Endothelial cell of umbilical vein (primary cell): Measurements from ENCODE around the gene ASTN1. TPM values are rescaled to one million over a fixed set of nuclear protein-coding genes. Genes with fewer than 3 reads are reported as not detected.

ENCODE experiments used
- BruUV-seq: library from RNA; stranded (reverse); fragments of 400-500 nt; replicated peaks from 2 replicates; lab custom pipeline; 2021; lab: Mats Ljungman, UMichigan
- CTCF ChIA-PET: fragments of 300-600, 350-600 bp; sonication (Branson Sonifier 250); formaldehyde crosslinking; loops from one replicate; lab custom pipeline; 2021; ENCODE audit warnings: antibody characterized with exemption, inconsistent platforms; lab: Charles Lee
- POLR2A ChIA-PET: fragments of 300-600, 350-600 bp; sonication (Branson Sonifier 250); formaldehyde crosslinking; loops from one replicate; lab custom pipeline; 2021; ENCODE audit warnings: antibody characterized with exemption, inconsistent platforms; lab: Charles Lee
- DNase-seq: peaks from one replicate; pipeline ENCODE4 v3.0.0-alpha.2; 2011; ENCODE audit warnings: low read depth, low spot score
- FAIRE-seq: peaks from 2 replicates; lab custom pipeline; 2011; peaks lifted over from hg19 to GRCh38; lab: Jason Lieb, UNC
- H2AFZ ChIP-seq: 2 replicates; pipeline ENCODE4 v1.6.0; 2012; ENCODE audit warnings: low read depth, low read length, control low read depth, inconsistent platforms
- H3K27ac ChIP-seq: 2 replicates; pipeline ENCODE4 v1.5.1; 2011; ENCODE audit warnings: low read depth, mild to moderate bottlenecking, control low read depth, low read length, moderate library complexity; ENCODE audit not compliant: insufficient read depth
- H3K27me3 ChIP-seq, 2 experiments: 2 replicates each; pipeline versions ENCODE4 v1.6.0 to v1.6.1; 2011; ENCODE audit warnings: low read length in 2 of 2, mixed read lengths in 1 of 2; ENCODE audit not compliant: control insufficient read depth in 2 of 2, insufficient read depth in 2 of 2
- H3K36me3 ChIP-seq, 2 experiments: 2 replicates in 1 of 2; 3 replicates in 1 of 2; pipeline ENCODE4 v1.5.1; 2011; ENCODE audit warnings: low read length in 2 of 2, mild to moderate bottlenecking in 1 of 2, moderate library complexity in 1 of 2; ENCODE audit not compliant: control insufficient read depth in 2 of 2, insufficient read depth in 2 of 2; ENCODE audit errors: extremely low read depth in 1 of 2
- H3K4me1 ChIP-seq: 3 replicates; pipeline ENCODE4 v1.5.1; 2011; ENCODE audit warnings: mild to moderate bottlenecking, low read length; ENCODE audit not compliant: control insufficient read depth, insufficient read depth; ENCODE audit errors: extremely low read depth
- H3K4me2 ChIP-seq: 2 replicates; pipeline ENCODE4 v1.6.1; 2011; ENCODE audit warnings: low read length, control low read depth, mixed read lengths; ENCODE audit not compliant: insufficient read depth
- H3K4me3 ChIP-seq, 3 experiments: fragments of 200-600 bp in 1 of 3; sonication (generic), shearing (Covaris generic) in 1 of 3; replicated peaks in 1 of 3; 2 replicates each; pipeline ENCODE4 v1.5.1; 2011 to 2016; ENCODE audit warnings: control low read depth in 3 of 3, low read length in 3 of 3, mild to moderate bottlenecking in 2 of 3, inconsistent platforms in 1 of 3, low read depth in 1 of 3, moderate library complexity in 1 of 3; ENCODE audit not compliant: insufficient read depth in 1 of 3
- H3K79me2 ChIP-seq: 2 replicates; pipeline ENCODE4 v1.6.0; 2012; ENCODE audit warnings: low read length, inconsistent platforms; ENCODE audit not compliant: control insufficient read depth, insufficient read depth
- H3K9ac ChIP-seq: replicated peaks from 2 replicates; pipeline ENCODE3; 2011; ENCODE audit warnings: low read length, control low read depth; ENCODE audit not compliant: insufficient read depth; ENCODE audit errors: extremely low read depth
- H3K9me1 ChIP-seq: replicated peaks from 3 replicates; pipeline ENCODE4 v1.6.0; 2011; ENCODE audit warnings: mild to moderate bottlenecking, low read length; ENCODE audit not compliant: control insufficient read depth, insufficient read depth; ENCODE audit errors: extremely low read depth
- H3K9me3 ChIP-seq: replicated peaks from 2 replicates; pipeline ENCODE4 v1.5.1; 2012; ENCODE audit warnings: low read length, inconsistent platforms; ENCODE audit not compliant: control insufficient read depth, insufficient read depth
- H4K20me1 ChIP-seq: replicated peaks from 2 replicates; pipeline ENCODE3; 2011; ENCODE audit warnings: mild to moderate bottlenecking, low read length; ENCODE audit not compliant: control insufficient read depth, insufficient read depth; ENCODE audit errors: extremely low read depth
- CTCF ChIP-seq, 2 donors: IDR thresholded peaks; 1 replicate in 1 of 2; 2 replicates in 1 of 2; pipeline ENCODE4 v1.5.1; 2011; ENCODE audit warnings: low read length in 2 of 2, mild to moderate bottlenecking in 2 of 2, moderate library complexity in 2 of 2, control low read depth in 1 of 2, inconsistent platforms in 1 of 2, low read depth in 1 of 2; ENCODE audit not compliant: insufficient read depth in 1 of 2; ENCODE audit errors: extremely low read depth in 1 of 2
- EZH2 ChIP-seq: IDR thresholded peaks from 2 replicates; pipeline ENCODE4 v1.6.1; 2012; ENCODE audit warnings: borderline replicate concordance, low read depth, mild to moderate bottlenecking, moderate library complexity, low read length, inconsistent platforms; ENCODE audit not compliant: severe bottlenecking
- FOS ChIP-seq: IDR thresholded peaks from 2 replicates; pipeline ENCODE4 v1.6.1; 2011; ENCODE audit warnings: mild to moderate bottlenecking, low read length, moderate library complexity, borderline replicate concordance; ENCODE audit not compliant: insufficient read depth
- GATA2 ChIP-seq: IDR thresholded peaks from 2 replicates; pipeline ENCODE4 v1.7.0; 2011; ENCODE audit warnings: low read depth, mild to moderate bottlenecking, moderate library complexity, mixed read lengths, low read length; ENCODE audit not compliant: insufficient read length, insufficient read depth
- JUN ChIP-seq: IDR thresholded peaks from 2 replicates; pipeline ENCODE4 v1.6.1; 2011; ENCODE audit warnings: borderline replicate concordance, low read depth; ENCODE audit not compliant: insufficient read length, insufficient read depth
- POLR2A ChIP-seq: IDR thresholded peaks from 2 replicates; pipeline ENCODE4 v1.6.1; 2012; ENCODE audit warnings: low read depth, mild to moderate bottlenecking, control low read depth, low read length
- dilution Hi-C: fragments of 300-500 bp; cut with MboI; formaldehyde crosslinking; loops from one replicate; pipeline ENCODE4 v1.15.0; 2019; ENCODE audit warnings: low sequenced_read_pairs; ENCODE audit not compliant: extremely low pct_ligation_motif_present
- intact Hi-C: fragments of 100-400 bp; cut with micrococcal nuclease; formaldehyde crosslinking; loops from one replicate; pipeline ENCODE4 v1.10.0; 2022
- polyA plus RNA-seq, 4 experiments: library from polyadenylated mRNA; depleted of rRNA in 3 of 4; stranded (reverse) in 3 of 4; unstranded in 1 of 4; fragments of >200 nt; gene quantifications; 2 replicates each; pipeline versions ENCODE4 v1.2.1 to v1.2.3, GENCODE V29; 2011 to 2012; ENCODE audit warnings: missing spikeins in 1 of 4
- total RNA-seq: library from RNA; stranded (reverse); gene quantifications from 2 replicates; pipeline ENCODE4 v1.2.3, GENCODE V29; 2021

The ASTN1 gene
- total and polyA plus RNA-seq, 2 donors (not counting 3 experiments of a cell fraction or from before 2014, with no cell fraction given), result 0.04 TPM; not detected in 1

DNA sequence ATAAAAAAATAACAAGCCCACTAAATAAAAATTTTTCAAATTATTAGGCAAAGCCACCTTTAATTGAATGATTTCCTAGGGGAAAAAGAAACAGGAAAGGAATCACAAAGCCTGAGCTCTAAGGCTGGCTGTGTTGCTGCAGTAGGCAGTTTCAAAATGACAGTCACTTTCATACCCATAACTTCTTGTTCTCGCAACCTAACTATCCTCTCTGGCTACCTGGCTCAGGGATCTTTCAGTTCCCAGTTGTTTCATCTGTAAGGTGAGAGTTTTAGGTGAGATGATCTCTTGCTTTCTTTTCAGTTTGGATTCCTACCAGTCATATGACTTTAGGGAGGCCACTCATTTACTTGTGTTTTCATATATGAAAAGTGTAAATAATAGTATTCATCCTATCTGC is 226.1 kb downstream of the ASTN1 start:
- POLR2A ChIA-PET, result no interaction called here
- dilution Hi-C loops, result no loop called here
- FAIRE-seq, result no peak

More for the DNA sequence above, 226.1 kb downstream of the ASTN1 start:
- Histone ChIP-seq H3K4me3 (no peak overlapping the region), H3K4me2 (no peak overlapping the region), H3K9me1 (peaks cover 2% of the 10 kb centered on the region), H4K20me1 (no peaks in the 10 kb centered on the region), H3K27me3 (no peaks in the 10 kb centered on the region), H2AFZ (no peak overlapping the region), H3K36me3 (no peaks in the 10 kb centered on the region), H3K9me3 (no peaks in the 10 kb centered on the region), H3K27ac (no peak overlapping the region), H3K4me1 (no peaks in the 10 kb centered on the region), H3K9ac (no peak overlapping the region), H3K79me2 (no peaks in the 10 kb centered on the region)
- no peak for DNase-seq
- no TSS peak for BruUV-seq
- no peak for TF ChIP-seq POLR2A
- no peak for TF ChIP-seq GATA2
- TF ChIP-seq JUN, result no peak
- TF ChIP-seq EZH2, result no peak
- no peak for TF ChIP-seq CTCF (IDR thresholded peaks at IDR 0.05; ENCODE audit: extremely low read depth in 1 of 2, insufficient read depth in 1 of 2, low read depth in 1 of 2, low read length in 2 of 2)
- TF ChIP-seq FOS, result no peak
- intact Hi-C loops, result no loop called here
- CTCF ChIA-PET, result no interaction called here
